Measurements from ENCODE around the gene FBXW10.
"Not testable (repeated sequence)": the region's sequence is repeated elsewhere in the genome, so short reads cannot be mapped to it uniquely, and the experiment has no call there.

FBXW10 gene

DNA sequence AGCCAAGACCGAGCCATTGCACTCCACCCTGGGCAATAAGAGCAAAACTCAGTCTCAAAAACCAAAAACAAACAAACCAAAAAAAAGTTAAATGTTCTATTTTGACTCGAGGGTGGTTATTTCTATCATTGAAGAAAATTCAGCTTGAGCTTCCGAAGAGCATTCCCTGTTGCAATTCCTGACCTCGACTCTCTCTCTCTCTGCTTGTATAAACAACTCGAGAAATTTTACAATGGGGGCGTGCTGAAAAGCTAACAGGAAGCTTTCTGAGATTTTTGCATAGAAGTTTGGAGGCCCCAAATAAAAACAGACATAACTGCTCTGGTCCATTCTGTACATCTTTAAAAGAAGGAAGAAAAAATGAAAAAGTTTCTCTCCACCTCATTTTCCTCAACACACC lies 3.6 kb downstream of the FBXW10 start:
- intact Hi-C loops (cut with DNase I); DNase-seq: not testable (repeated sequence)

DNA sequence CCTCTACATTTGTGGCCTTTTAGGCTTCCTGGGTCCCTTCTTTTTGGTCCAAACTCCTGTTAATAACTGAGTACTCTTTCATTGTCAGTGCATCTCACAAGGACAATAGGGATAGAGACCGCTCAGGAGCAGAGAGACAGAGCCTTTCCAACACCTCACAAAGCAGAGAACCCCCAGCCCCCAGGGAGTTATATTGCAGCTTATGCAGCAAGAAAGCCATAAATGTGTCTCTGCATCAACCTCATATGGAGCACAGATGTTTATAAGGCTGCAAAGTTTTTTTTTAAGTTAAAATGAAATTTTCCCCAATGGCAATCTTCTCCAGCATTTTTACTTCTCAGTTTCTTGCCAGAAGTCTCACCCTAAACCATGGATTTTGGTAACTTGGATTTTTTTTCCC lies 6.4 kb downstream of the FBXW10 start:
- DNase-seq; intact Hi-C loops (cut with DNase I): not testable (repeated sequence)

DNA sequence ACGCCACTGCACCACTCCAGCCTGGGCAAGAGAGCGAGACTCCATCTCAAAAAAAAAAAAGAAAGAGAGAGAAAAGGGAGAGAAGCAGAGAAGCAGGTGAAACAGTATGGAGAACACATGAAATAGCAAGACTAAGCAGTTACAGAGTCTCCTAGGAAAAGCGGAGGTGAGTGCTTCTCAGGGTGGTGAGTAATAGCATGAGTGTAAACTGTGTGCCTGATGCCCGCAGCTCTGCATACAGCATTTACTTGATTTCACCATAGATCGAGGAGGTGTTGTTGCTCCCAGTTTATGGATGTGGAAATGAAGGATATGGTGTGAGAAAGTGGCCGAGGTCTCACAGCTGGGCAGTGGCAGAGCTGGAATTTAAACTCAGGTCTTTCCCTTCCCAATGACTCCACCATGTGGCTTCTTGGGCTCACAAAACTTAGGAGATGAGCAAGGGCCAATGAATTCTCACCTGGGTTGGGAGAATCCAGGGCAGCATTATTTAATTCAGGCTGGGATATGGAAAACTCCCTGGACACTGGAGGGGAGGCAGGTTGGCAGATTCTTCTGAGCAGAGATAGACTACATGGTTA lies 10.1 kb downstream of the FBXW10 start:
- intact Hi-C loops (cut with DNase I); DNase-seq: not testable (repeated sequence)

DNA sequence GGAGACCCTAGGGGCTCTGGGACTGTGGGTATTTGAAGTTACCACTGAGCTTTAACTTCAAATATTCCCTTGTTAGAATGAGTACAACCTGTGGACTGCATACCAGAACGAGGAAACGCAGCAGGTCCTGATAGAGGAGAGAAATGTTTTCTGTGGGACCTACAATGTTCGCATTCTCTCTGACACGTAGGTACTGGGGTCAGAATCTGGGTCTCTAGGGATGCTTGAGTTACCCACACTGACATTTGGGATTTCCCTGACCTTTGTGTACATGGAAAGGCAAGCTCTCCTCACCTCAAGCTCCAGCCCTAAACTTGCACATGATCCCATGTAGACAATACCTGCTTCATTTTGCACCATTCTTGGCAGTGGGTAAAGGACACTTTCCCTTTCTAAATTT lies 12.1 kb downstream of the FBXW10 start:
- DNase-seq; intact Hi-C loops (cut with DNase I): not testable (repeated sequence)

DNA sequence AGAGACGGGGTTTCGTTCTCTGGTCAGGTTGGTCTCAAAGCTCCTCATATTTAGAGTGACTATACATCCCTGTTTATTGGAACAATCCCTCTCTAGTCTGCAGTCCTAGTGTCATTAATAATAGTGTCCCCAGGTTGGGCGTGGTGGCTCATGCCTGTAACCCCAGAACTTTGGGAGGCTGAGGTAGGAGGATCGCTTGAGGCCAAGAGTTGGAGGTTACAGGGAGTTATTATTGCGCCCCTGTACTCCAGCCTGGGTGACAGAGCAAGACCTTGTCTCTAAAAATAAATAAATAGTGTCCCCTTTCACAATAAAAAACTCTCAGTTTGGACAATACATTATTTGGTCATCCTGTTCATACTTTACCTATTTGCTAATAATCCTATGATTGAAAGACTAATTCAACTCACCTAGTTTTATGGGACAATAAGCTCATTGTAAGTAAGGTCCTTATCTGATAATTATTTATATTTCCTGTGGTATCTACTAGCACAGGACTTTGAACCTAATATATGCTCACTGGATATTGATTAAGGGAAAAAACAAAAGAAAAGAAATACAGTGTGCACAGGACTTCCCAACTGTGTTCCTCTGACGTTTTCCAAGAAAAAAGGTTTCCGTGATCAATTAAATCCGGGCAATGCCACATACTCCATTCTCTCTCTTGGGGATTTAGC lies 13.7 kb downstream of the FBXW10 start:
- intact Hi-C loops (cut with DNase I), result not testable (repeated sequence)

DNA sequence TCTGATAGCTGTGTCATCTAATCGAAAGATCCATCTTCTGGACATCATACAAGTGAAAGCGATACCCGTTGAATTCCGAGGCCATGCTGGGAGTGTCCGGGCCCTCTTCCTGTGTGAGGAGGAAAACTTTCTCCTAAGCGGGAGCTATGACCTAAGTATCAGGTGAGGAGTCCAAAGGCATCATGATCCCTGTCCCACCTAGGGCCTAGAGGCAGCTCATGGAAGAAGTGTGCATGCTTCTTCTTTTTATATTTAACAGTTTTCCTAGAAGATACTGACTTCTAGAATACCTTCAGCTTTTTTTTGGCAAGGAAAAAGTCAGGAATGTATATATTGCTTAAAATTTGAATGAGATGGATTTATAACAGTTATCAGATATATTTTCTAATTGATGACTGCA lies 14.5 kb downstream of the FBXW10 start:
- intact Hi-C loops (cut with DNase I), result not testable (repeated sequence)

More for the DNA sequence above, 13.7 kb downstream of the FBXW10 start:
- DNase-seq, result not testable (repeated sequence)

DNA sequence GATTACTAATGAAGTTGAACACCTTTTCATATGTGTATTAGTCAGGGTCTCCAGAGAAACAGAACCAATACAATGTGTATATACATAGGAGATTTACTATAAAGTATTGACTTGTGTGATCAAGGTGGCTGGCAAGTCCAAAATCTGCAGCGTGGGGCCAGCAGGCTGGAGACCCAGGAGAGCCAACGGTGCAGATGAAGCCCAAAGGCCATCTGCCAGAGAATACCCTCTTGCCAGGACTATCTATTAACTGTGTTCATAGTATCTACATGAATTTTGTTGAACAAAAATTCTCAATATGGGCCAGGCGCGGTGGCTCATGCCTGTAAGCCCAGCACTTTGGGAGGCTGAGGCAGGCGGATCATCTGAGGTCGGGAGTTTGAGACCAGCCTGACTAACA lies 16.4 kb downstream of the FBXW10 start:
- intact Hi-C loops (cut with DNase I); DNase-seq: not testable (repeated sequence)

More for the DNA sequence above, 14.5 kb downstream of the FBXW10 start:
- not testable (repeated sequence) for DNase-seq

DNA sequence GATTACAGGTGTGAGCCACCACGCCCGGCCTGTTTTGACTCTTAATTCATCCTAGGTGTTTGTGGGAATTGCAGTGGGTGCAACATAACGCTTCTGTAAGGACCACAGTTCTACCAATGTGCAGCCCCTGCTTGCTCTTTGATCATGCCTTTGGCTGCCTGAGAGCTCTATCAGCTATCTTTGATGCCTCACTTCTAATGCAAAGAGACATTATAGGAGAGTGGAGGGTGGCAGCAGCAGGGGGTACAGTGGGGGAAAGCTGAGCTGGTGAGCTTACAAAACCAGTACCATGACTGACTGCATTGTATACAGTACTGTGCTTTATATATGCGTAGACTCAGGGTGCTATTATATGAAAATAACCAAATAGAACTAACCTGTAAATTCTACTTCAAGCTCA lies 26.7 kb downstream of the FBXW10 start:
- DNase-seq; intact Hi-C loops (cut with DNase I): not testable (repeated sequence)

DNA sequence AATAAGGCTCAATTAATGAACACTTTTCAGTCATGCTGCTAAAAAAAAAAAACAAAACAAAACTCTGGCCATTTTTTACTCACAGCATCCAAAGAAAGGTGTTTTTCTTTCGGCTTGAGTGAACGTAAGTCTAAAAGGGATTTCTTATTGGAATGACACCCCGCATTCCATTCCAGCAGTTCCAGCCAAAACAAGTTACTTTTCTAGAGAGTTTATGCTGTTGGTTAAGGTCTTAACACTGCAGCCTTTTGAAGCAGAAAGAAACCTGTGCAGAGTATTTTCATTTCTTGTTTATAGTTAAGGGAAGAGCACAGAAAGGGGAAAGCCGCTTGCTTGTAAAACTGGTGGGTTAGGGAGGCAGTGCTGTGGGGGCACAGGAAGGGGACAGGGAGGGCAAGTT lies 27.2 kb downstream of the FBXW10 start:
- DNase-seq; intact Hi-C loops (cut with DNase I): not testable (repeated sequence)

DNA sequence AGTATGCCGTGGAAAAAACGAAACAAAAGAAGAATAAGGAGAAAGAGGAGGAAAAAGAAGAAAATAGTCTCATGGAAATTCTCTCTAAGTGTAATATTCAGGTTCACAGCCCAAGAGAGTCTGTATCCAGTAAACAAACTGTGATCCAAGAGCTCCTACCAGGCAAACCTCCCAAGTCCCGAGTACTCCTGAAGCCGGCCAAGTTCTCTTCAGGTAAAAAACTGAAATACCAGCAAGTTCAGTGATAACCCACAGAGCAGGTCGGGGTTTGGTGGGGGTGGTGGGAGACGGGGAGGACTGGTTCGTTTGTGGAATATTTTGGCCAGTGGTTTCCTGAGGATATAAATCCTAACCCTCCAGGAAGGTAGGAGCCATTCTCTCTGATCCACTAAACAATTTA lies 28.6 kb downstream of the FBXW10 start:
- DNase-seq, result no peak
- intact Hi-C loops (cut with DNase I), result no loop called here

DNA sequence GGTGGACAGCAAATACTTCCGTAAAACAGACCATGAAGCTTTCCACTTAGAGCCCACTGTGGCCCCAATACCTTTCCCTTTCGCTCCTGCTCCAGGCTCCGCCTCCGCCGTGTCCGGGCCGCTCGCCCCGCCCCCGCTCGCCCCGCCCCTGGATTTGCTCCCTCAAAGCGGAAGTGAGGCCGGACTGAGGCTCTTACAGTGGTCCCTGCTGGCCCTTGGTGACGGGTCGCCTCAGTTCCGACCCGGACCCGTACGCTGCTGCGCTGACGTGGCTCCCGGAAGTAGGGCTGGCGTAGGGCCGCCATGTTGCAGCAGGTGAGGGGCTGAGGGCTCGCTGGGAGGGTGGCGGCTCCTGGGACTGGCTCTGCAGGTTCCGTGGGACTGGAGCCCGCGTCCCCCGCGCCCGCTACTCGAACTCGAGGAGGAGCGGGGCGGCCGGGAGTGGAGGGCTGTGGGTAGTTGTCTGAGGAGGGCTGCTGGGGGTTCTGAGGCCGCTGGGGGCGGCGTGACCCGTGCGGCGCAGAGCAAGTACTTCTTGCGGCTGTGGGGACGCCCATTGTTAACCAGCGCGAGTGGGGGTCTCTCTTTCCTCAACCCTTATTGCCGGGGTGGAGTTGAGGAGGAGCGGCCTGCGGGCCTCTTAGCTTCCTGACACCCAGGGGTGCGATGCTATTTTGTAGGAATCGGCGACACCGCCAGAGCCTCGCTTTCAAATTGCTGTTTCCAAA lies 37.3 kb downstream of the FBXW10 start, which contains the start of gene TVP23B:
Gene TVP23B, plus strand, starts transcription at position 193 of the 728 bp plus-strand sequence. Its CDS starts 111 bp downstream, at position 304.
- DNase-seq, result peak; percentile 89 to 98 (median 95)
- intact Hi-C loops (cut with DNase I), result not testable (repeated sequence)

DNA sequence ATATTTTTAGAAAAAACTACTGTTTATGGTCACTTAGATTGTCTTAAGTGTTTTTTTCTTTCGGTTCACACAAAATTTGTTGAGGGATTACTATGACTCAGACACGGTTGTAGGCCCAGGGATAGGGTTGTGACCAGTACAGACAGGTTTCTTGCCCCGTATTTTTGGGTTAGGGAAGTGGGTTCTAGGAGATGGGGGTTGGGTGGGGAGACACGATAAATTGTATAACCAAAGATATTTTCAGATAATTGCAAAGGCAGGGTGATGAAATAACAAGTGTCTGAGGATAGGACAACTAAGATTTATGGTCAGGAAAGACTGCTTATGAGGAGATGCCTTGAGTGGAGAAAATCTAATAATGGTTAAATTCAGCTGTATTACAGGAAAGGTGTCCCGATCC lies 38.0 kb downstream of the FBXW10 start:
- intact Hi-C loops (cut with DNase I), result not testable (repeated sequence)

DNA sequence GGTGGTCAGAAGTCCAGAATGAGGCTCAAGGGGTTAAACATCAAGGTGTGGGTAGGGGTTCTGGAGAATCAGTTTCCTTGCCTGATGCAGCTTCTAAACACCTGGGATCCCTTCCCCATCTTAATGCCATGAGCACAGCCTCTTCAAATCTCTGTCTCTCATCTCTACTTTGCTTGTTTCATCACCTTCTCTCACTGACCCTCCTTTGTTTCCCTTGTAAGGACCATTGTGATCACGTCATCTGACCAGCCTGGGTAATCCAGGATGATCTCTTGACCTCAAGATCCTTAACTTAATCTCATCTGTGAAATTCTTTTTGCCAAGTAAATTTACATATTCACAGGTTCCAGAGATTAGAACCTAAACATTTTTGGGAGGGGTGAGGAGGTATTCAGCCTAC lies 42.1 kb downstream of the FBXW10 start:
- DNase-seq; intact Hi-C loops (cut with DNase I): not testable (repeated sequence)

More for the DNA sequence above, 38.0 kb downstream of the FBXW10 start:
- not testable (repeated sequence) for DNase-seq

DNA sequence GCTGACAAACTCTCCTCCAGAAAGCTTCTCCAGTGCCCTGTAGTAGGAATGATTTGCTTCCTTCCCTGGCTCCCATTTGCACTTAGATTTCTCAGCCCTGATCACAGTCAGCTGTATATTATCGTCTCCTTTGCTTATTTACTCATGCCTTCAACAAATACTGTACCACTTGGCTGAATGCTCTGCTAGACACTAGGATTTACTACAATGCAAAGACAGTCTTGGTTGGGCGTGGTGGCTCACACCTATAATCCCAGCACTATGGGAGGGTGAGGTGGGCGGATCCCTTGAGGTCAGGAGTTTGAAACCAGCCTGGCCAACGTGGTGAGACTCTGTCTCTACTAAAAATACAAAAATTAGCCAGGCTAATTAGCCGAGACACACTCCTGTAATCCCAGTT lies 43.0 kb downstream of the FBXW10 start:
- DNase-seq; intact Hi-C loops (cut with DNase I): not testable (repeated sequence)

DNA sequence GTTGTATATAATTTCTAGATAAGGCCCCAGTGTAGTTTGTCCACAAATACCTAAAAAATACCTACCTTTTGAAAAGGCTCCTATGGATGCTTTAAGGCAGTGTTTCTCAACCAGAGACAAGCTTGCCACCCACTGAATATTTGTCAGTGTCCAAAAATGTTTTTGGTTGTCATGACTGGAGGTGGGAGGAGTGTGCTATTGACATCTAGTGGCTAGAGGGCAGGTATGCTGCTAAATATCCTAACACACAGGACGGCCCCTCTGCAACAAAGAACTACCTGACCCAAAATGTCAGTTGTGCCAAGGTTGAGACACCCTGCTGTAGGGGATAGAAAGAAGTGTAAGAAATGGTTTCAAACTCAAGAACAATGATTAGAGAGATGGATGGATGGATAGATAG lies 47.5 kb downstream of the FBXW10 start:
- intact Hi-C loops (cut with DNase I); DNase-seq: not testable (repeated sequence)

DNA sequence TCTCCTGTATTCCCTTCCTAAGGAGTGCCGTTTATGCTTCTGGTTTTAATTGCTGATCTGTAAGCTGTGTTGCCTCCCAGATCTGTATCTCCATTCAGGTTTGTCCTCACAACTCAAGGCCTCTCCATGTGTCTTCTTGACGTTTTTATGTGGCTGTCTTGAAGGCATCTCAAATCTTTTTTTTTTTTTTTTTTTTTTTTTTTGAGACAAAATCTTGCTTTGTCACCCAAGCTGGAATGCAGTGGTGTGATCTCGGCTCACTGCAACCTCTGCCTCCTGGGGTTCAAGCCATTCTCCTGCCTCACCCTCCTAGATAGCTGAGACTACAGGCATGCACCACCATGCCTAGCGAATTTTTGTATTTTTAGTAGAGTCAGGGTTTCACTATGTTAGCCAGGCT lies 51.0 kb downstream of the FBXW10 start:
- intact Hi-C loops (cut with DNase I), result not testable (repeated sequence)

DNA sequence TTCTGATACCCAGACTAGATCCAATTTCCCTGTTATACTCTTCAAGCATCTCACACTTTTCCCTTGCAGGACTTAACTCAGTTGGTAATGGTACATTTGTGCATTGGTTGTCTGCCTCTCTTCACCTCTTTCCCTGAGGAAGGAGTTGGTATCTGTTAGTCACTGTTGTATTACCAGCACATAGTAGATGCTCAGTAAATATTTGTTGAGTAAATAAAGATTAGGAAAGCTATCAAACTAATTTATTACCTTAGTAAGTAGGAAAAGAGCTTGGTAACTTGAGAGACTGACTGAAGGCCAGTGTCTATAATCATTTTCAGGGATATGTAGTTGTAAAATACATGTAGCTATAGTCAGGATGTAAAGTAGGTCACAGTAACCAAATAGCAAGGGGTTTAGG lies 53.0 kb downstream of the FBXW10 start:
- intact Hi-C loops (cut with DNase I); DNase-seq: not testable (repeated sequence)

More for the DNA sequence above, 51.0 kb downstream of the FBXW10 start:
- not testable (repeated sequence) for DNase-seq

DNA sequence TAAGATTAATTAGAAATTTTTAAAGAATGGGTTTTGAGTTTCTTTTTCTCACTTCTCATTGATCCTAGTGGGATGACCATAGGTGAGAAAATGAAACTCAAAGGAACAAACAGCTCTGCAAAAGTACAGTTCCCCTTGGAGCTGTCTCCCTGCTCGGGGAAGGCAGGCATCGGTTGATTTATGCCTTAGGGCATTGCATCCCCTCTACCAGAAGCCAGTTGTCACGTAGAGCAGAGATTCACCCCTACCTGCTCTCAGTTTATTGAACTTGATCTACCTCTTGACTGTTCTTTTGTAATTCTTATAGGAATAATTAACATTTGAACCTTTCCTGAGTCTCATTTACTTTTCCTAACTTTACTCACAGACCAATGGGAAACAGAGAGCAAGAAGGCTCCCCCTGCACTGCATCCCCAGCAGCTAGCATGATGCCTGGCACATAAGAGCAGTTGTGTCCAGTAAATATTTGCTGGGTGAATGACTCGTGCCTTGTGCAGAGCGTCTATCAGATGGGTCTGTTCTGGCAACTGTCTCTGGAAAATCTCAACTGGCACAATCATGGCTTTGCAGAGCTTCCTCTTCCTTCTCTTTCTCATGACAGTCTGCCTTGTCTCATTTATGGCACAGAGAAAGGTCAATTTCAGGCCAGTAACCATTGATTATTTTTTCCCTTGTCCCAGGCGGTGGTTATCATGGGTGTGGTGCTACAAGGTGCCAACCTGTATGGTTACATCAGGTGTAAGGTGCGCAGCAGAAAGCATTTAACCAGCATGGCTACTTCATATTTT lies 59.8 kb downstream of the FBXW10 start:
- not testable (repeated sequence) for DNase-seq

DNA sequence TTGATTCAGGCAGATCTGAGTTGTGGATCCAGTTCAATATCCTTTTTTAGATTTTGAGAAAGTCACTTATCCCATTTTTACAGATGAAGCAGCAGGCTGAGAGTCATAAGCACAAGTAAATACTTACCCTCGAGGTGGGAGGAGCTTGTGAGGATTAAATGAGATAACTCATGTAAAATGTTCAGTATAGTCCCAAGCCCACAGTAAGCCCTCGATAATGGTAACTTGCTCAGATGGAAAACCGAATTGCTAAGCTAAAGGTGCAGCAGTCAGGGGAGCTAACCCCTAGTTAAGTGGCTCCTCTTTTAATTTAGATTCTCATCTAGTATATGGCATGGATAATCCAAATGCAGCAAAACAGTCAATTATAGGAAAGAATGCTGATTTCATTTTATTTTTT lies 72.1 kb downstream of the FBXW10 start:
- intact Hi-C loops (cut with DNase I); DNase-seq: not testable (repeated sequence)

More for the DNA sequence above, 59.8 kb downstream of the FBXW10 start:
- intact Hi-C loops (cut with DNase I), result not testable (repeated sequence)

All from head of caudate nucleus (tissue), 42 donors.